ENCODE measurements around the gene GRAP2. TPM values are rescaled to one million over a fixed set of nuclear protein-coding genes. Genes with fewer than 3 reads are reported as not detected.
"Not testable (repeated sequence)": the region's sequence is repeated elsewhere in the genome, so short reads cannot be mapped to it uniquely, and the experiment has no call there.

The GRAP2 gene
- total and polyA plus RNA-seq, 11 donors, result 0.24 to 5.0 (median 0.85) TPM; not detected in 1

GRCh38 chr22:39859903-39860588 lies 40.8 kb upstream of the GRAP2 start:
- no peaks in the 10 kb centered on the region for H3K36me3 ChIP-seq
- no peak for TF ChIP-seq POLR2A (IDR thresholded peaks at IDR 0.05)
- TF ChIP-seq, protein P1, sequence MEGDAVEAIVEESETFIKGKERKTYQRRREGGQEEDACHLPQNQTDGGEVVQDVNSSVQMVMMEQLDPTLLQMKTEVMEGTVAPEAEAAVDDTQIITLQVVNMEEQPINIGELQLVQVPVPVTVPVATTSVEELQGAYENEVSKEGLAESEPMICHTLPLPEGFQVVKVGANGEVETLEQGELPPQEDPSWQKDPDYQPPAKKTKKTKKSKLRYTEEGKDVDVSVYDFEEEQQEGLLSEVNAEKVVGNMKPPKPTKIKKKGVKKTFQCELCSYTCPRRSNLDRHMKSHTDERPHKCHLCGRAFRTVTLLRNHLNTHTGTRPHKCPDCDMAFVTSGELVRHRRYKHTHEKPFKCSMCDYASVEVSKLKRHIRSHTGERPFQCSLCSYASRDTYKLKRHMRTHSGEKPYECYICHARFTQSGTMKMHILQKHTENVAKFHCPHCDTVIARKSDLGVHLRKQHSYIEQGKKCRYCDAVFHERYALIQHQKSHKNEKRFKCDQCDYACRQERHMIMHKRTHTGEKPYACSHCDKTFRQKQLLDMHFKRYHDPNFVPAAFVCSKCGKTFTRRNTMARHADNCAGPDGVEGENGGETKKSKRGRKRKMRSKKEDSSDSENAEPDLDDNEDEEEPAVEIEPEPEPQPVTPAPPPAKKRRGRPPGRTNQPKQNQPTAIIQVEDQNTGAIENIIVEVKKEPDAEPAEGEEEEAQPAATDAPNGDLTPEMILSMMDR (IDR thresholded peaks at IDR 0.05), result no peak
- H3K27me3 ChIP-seq, result peaks cover 0 to 33% (median 4%) of the 10 kb centered on the region in 9 donors
- H3K4me3 ChIP-seq, result no peak overlapping the region
- H3K27ac ChIP-seq, result no peak overlapping the region
- intact Hi-C loops (cut with DNase I), result no loop called here
- no peak for ATAC-seq
- 57 to 71% (median 59%) methylated on average over 7 of the region's 7 CpGs for WGBS, 4 donors
- DNase-seq, result no peak
- H3K9me3 ChIP-seq, result peaks cover 0 to 7% (median 0%) of the 10 kb centered on the region in 12 donors
- H3K4me1 ChIP-seq, result no peaks in the 10 kb centered on the region

DNA sequence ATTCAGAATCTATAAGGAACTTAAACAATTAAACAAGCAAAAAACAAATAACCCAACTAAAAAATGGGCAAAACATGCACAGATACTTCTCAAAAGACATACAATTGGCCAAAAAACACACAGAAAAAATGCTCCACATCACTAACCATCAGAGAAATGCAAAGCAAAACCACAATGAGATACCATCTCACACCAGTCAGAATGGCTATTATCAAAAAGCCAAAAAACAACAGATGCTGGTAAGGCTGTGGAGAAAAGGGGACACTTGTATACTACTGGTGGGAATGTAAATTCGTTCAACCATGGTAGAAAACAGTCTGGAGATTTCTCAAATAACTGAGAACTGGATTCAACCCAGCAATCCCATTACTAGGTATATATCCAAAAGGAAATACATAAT lies 32.1 kb upstream of the GRAP2 start:
- TF ChIP-seq POLR2A (IDR thresholded peaks at IDR 0.05), result no peak
- TF ChIP-seq, protein P1 (IDR thresholded peaks at IDR 0.05), result no peak
- peaks cover 0 to 15% (median 4%) of the 10 kb centered on the region in 9 donors for H3K27me3 ChIP-seq
- no peak overlapping the region for H3K27ac ChIP-seq
- 38 to 50% (median 44%) methylated on average over 1 of the region's 1 CpG for WGBS, 4 donors
- no peaks in the 10 kb centered on the region for H3K9me3 ChIP-seq
- no peaks in the 10 kb centered on the region for H3K4me1 ChIP-seq
- no peak for ATAC-seq
- intact Hi-C loops (cut with DNase I), result loop anchor here in 1 of 10 donors (5.0 kb wide), 1 partner anchor 49 kb away; no protein-coding TSS in a partner anchor
- DNase-seq, result no peak
- no peaks in the 10 kb centered on the region for H3K36me3 ChIP-seq
- no peak overlapping the region for H3K4me3 ChIP-seq

GRCh38 chr22:39869797-39870196 lies 31.1 kb upstream of the GRAP2 start:
- DNase-seq, H3K4me1 ChIP-seq, H3K27ac ChIP-seq, H3K9me3 ChIP-seq, H3K36me3 ChIP-seq, ATAC-seq, H3K4me3 ChIP-seq: not testable (repeated sequence)
- peaks cover 0 to 19% (median 0%) of the 10 kb centered on the region in 9 donors for H3K27me3 ChIP-seq
- intact Hi-C loops (cut with DNase I), result loop anchor here in 1 of 10 donors (5.0 kb wide), 1 partner anchor 48 kb away; no protein-coding TSS in a partner anchor
- 88 to 94% (median 90%) methylated on average over 2 of the region's 2 CpGs for WGBS, 4 donors

- no peak overlapping the region for H3K27ac ChIP-seq
- intact Hi-C loops (cut with DNase I), result no loop called here
- H3K9me3 ChIP-seq, result no peaks in the 10 kb centered on the region
- H3K4me1 ChIP-seq, result no peaks in the 10 kb centered on the region
- H3K36me3 ChIP-seq, result no peaks in the 10 kb centered on the region
- TF ChIP-seq POLR2A (IDR thresholded peaks at IDR 0.05), result no peak
- TF ChIP-seq, protein P1 (IDR thresholded peaks at IDR 0.05), result no peak
- ATAC-seq, result no peak
- H3K4me3 ChIP-seq, result no peak overlapping the region
- peaks cover 0 to 19% (median 0%) of the 10 kb centered on the region in 9 donors for H3K27me3 ChIP-seq
- WGBS, 4 donors, result 76 to 79% (median 78%) methylated on average over 5 of the region's 5 CpGs
- no peak for DNase-seq
Observed at GRCh38 chr22:39871008-39871798, 29.7 kb upstream of the GRAP2 start.
